IPS-15b (cell line): ENCODE measurements around the gene KIFC3.

ENCODE experiments used
- H3K27me3 ChIP-seq: one replicate; pipeline ENCODE4 v1.6.1; 2013; ENCODE audit warnings: low read length; ENCODE audit not compliant: control insufficient read depth, insufficient read depth
- H3K36me3 ChIP-seq: one replicate; pipeline ENCODE4 v1.6.1; 2013; ENCODE audit warnings: low read length; ENCODE audit not compliant: control insufficient read depth, insufficient read depth
- H3K4me1 ChIP-seq: one replicate; pipeline ENCODE4 v1.6.1; 2013; ENCODE audit warnings: mild to moderate bottlenecking, low read length; ENCODE audit not compliant: control insufficient read depth, insufficient read depth
- H3K4me3 ChIP-seq: one replicate; pipeline ENCODE4 v1.5.1; 2013; ENCODE audit warnings: low read depth, low read length
- H3K9ac ChIP-seq: one replicate; pipeline ENCODE4 v1.6.1; 2013; ENCODE audit warnings: low read depth, mild to moderate bottlenecking, low read length
- H3K9me3 ChIP-seq: one replicate; pipeline ENCODE4 v1.6.1; 2013; ENCODE audit warnings: mild to moderate bottlenecking, low read length; ENCODE audit not compliant: control insufficient read depth, insufficient read depth

KIFC3 gene

GRCh38 chr16:57711346-57711745 lies 90.9 kb downstream of the KIFC3 start:
- Histone ChIP-seq H3K4me3 (no peak overlapping the region), H3K27me3 (no peaks in the 10 kb centered on the region), H3K9me3 (no peaks in the 10 kb centered on the region), H3K9ac (no peak overlapping the region), H3K4me1 (no peaks in the 10 kb centered on the region), H3K36me3 (no peaks in the 10 kb centered on the region)

GRCh38 chr16:57709663-57710062 lies 92.6 kb downstream of the KIFC3 start:
- no peak overlapping the region for H3K9ac ChIP-seq
- no peaks in the 10 kb centered on the region for H3K4me1 ChIP-seq

More at GRCh38 chr16:57709663-57710062, 92.6 kb downstream of the KIFC3 start:
- no peaks in the 10 kb centered on the region for H3K9me3 ChIP-seq
- no peaks in the 10 kb centered on the region for H3K36me3 ChIP-seq
- H3K4me3 ChIP-seq: no peak overlapping the region
- H3K27me3 ChIP-seq: no peaks in the 10 kb centered on the region
